GM12873 (cell line): ENCODE measurements around the gene GAD2.
A peak's percentile ranks its signal among the peaks of the same experiment; 100 is the strongest.

ENCODE experiments used
- CTCF ChIP-seq: IDR thresholded peaks from 2 replicates; pipeline ENCODE4 v1.5.1; 2012; ENCODE audit warnings: low read depth, mild to moderate bottlenecking, moderate library complexity, low read length, control low read depth; ENCODE audit not compliant: insufficient read depth; ENCODE audit errors: missing control alignments

The GAD2 gene

GRCh38 chr10:26334932-26335573 is 118.5 kb downstream of the GAD2 start:
- TF ChIP-seq CTCF, result peak; percentile 84

DNA sequence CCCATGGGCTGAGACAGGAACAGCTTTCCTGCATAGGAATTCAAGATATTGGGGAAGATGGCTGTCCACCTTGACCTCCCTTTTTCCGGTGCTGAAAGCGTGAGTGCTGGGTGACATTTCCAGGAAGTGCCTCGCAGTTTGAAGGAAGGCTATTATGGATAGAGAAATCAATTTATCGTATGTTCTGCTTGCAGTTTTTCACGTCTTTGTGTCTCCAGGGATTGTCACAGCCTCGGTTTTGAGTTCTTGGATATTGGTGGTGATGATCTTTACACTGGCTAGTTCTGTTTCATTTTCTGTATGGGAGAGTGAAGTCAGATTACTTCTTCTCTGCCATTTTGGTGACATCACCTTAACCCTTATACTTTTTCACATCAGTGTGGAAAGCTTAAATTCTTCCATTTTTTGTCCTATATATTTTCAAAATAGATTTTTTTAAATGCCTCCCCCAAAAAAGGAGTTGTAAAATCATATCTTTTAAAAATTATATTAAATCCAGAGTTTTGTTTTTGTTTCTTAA is 119.1 kb downstream of the GAD2 start:
- no peak for TF ChIP-seq CTCF

GRCh38 chr10:26336979-26337378 is 120.4 kb downstream of the GAD2 start:
- TF ChIP-seq CTCF, result no peak

- no peak for TF ChIP-seq CTCF
Measured at GRCh38 chr10:26341701-26342100, 125.1 kb downstream of the GAD2 start.
